Mucosa of descending colon (tissue), 3 donors: Measurements from ENCODE around the gene ATG10. TPM values are rescaled to one million over a fixed set of nuclear protein-coding genes. Genes with fewer than 3 reads are reported as not detected.

Source experiments
- ATAC-seq: fragments of 200-7000 bp; cut with Tn5 transposase; one replicate; pipeline ENCODE4 v1.9.1; 2020; ENCODE audit warnings: mild to moderate bottlenecking, moderate library complexity
- DNase-seq, 3 donors: peaks; one replicate each; pipeline ENCODE4 v3.0.0-alpha.2; 2020
- H3K36me3 ChIP-seq: fragments of 200-600 bp; one replicate; pipeline ENCODE4 v1.8.0; 2021; ENCODE audit warnings: low read depth, mild to moderate bottlenecking
- H3K4me1 ChIP-seq: fragments of 200-600 bp; one replicate; pipeline ENCODE4 v1.8.0; 2021; ENCODE audit warnings: low read depth, mild to moderate bottlenecking
- H3K4me3 ChIP-seq: fragments of 200-600 bp; one replicate; pipeline ENCODE4 v1.8.0; 2021; ENCODE audit warnings: mild to moderate bottlenecking
- H3K9me3 ChIP-seq: fragments of 200-600 bp; one replicate; pipeline ENCODE4 v1.8.0; 2021; ENCODE audit warnings: mild to moderate bottlenecking
- intact Hi-C, 2 donors: fragments of 100-400 bp; cut with DNase I in 1 of 2; cut with micrococcal nuclease in 1 of 2; formaldehyde crosslinking; loops; one replicate each; pipeline versions ENCODE4 v1.11.0 to v1.11.1; 2022; cut with DNase I, micrococcal nuclease
- total RNA-seq, 3 donors: library from RNA; stranded (reverse); fragmentation: NEBNext Ultra II Directional in 2 of 3; extraction: Animal tissue kit (Norgen Biotek cat#: 25700) in 2 of 3; gene quantifications; one replicate each; pipeline versions ENCODE4 v1.2.1 to v1.2.4, GENCODE V29; 2021 to 2023
- TF ChIP-seq, protein P1 (sequence below): fragments of 200-600 bp; IDR thresholded peaks from one replicate; pipeline ENCODE4 v1.8.0; 2022; ENCODE audit warnings: antibody characterized with exemption, mild to moderate bottlenecking
- donor health status: DM: no; HTN: no; CAD: no; lungs with moderate emphysema.
- donor health status: DM: no; HTN: no; CAD: no.
- donor health status: DM: no; HTN: yes; CAD: no.

The ATG10 gene
- total RNA-seq, 3 donors from 2014 or later: 5.9 to 8.8 (median 7.0) TPM

DNA sequence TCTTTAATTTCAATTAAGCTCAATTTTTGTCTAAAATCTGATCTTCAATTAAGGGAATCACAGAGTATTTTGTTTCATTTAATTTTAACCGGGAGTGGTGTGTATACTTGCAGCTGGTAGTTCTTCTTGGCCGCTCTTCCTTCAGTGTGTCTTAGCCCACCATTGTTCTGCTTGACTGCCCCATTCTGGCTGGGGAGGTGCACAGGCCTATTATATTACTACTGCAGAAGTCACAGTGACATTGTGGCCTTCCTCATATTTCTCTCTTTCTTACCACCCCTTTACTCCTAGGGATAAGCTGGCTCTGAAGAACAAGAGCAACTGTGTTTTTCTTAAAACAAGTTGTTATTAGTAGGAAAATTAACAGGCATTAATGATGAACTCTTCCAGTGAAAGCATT lies 123.7 kb downstream of the ATG10 start:
- H3K4me3 ChIP-seq: no peak overlapping the region
- H3K9me3 ChIP-seq: peaks cover 13% of the 10 kb centered on the region
- DNase-seq: no peak
- H3K4me1 ChIP-seq: no peaks in the 10 kb centered on the region
- H3K36me3 ChIP-seq: no peaks in the 10 kb centered on the region
- no peak for ATAC-seq
- intact Hi-C loops: no loop called here
- TF ChIP-seq, protein P1, sequence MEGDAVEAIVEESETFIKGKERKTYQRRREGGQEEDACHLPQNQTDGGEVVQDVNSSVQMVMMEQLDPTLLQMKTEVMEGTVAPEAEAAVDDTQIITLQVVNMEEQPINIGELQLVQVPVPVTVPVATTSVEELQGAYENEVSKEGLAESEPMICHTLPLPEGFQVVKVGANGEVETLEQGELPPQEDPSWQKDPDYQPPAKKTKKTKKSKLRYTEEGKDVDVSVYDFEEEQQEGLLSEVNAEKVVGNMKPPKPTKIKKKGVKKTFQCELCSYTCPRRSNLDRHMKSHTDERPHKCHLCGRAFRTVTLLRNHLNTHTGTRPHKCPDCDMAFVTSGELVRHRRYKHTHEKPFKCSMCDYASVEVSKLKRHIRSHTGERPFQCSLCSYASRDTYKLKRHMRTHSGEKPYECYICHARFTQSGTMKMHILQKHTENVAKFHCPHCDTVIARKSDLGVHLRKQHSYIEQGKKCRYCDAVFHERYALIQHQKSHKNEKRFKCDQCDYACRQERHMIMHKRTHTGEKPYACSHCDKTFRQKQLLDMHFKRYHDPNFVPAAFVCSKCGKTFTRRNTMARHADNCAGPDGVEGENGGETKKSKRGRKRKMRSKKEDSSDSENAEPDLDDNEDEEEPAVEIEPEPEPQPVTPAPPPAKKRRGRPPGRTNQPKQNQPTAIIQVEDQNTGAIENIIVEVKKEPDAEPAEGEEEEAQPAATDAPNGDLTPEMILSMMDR: no peak

DNA sequence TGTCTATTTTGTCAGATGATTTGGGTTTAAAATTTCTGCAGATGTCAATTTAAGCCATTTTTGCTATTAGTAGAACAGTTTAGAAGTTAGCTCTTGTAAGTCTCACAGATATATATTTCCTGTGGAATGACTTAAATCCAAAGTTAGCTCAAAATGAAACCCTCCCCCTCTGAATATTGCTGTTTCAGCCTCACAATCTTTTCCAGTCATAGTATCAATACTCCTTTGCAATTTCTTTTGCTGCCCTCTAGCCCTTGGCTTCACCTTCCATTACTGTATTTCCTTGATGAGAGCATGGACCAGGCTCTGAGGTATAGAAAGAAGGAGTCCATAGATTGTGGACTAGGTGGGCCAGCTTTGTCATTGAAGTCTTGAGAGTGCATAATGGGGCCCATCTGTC lies 124.4 kb downstream of the ATG10 start:
- intact Hi-C loops: no loop called here

DNA sequence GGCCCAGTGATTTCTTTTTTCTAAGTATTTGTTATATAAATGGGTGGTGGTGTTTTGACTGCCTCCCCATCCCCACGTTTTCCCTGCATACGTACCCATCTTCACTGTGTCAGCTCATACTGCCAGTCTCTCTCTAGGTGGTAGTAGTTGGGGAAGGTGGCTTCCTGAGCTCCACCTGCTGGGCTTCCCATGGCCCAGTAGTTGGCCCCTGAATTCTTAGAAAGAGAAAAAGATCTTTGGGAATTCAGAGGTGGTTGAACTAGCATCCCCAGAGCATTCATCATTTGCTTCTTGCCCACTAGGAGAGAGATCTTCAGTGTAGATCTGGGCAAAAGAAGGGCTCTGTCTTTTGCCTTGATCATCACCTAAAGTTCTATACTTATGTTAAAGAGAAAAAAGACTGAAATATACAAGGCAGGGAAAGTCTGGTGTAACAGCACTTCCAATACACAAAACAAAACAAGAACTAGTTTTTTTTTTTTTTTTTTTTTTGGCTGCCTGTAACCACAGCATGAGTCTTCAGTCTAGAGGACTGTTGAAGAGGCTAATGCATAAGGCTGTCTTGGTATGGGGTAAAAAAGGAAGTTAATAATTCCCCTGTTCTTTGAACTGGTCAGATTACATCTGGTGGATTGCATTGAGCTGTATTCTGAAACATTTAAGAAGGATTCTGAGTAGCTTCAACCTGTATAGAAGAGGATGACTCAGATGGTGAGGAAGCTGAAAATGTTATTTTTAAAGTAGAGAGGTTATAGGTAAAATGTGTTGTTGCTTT lies 128.7 kb downstream of the ATG10 start:
- Histone ChIP-seq H3K36me3 (no peaks in the 10 kb centered on the region), H3K4me3 (no peak overlapping the region), H3K9me3 (no peaks in the 10 kb centered on the region), H3K4me1 (no peaks in the 10 kb centered on the region)
- no peak for DNase-seq
- no peak for ATAC-seq
- TF ChIP-seq, protein P1: no peak
- intact Hi-C loops: no loop called here

More for the DNA sequence above, 124.4 kb downstream of the ATG10 start:
- DNase-seq (no peak), ATAC-seq (no peak)
- no peaks in the 10 kb centered on the region for H3K36me3 ChIP-seq
- H3K9me3 ChIP-seq: peaks cover 13% of the 10 kb centered on the region
- TF ChIP-seq, protein P1: no peak
- H3K4me3 ChIP-seq: no peak overlapping the region
- H3K4me1 ChIP-seq: no peaks in the 10 kb centered on the region

DNA sequence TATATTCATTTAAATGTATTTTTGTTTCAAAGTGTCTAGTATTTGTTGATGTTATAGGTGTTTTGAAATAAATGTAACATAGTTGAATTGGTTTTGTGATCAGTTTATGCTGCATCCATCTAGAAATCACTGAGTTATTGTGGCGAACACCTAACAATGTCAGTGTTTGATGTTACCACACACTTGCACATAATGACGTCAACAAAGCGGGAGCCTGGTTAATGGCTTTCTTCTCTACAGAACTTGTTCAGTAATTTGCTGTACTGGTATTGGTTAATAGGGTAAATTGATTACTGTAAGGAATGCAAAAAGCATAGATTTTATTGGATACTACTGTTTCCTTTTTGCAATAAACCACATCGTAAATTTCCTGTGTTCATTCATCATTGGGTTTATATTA lies 133.0 kb downstream of the ATG10 start:
- H3K4me3 ChIP-seq: no peak overlapping the region
- TF ChIP-seq, protein P1: no peak
- intact Hi-C loops: no loop called here
- ATAC-seq (no peak), DNase-seq (no peak)
- no peaks in the 10 kb centered on the region for H3K9me3 ChIP-seq
- no peaks in the 10 kb centered on the region for H3K4me1 ChIP-seq
- no peaks in the 10 kb centered on the region for H3K36me3 ChIP-seq

DNA sequence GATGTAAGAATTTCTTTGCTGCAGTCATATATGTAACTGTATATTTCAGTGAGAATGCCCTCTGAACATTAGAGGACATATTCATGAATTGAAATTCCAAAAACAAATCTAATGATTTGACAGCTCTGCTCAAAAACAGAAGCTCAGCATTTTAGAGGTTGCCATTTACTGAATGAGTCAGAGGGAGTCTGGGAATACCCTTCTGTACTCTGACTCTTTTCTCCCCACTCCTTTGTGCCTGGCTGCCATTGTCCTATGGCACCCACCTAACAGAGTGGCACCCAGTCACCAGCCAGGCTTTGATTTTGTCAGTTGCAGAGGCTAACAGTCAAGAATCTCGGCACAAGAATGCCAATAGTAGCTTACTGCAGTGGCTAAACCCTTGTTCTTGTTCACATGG lies 133.6 kb downstream of the ATG10 start:
- Histone ChIP-seq H3K9me3 (no peaks in the 10 kb centered on the region), H3K4me3 (no peak overlapping the region), H3K36me3 (no peaks in the 10 kb centered on the region), H3K4me1 (no peaks in the 10 kb centered on the region)
- TF ChIP-seq, protein P1: no peak
- ATAC-seq (no peak), DNase-seq (no peak)
- intact Hi-C loops: no loop called here
